HepG2 (cell line): ENCODE data around the gene FCHO1. TPM values are rescaled to one million over a fixed set of nuclear protein-coding genes. Genes with fewer than 3 reads are reported as not detected.
A peak's percentile ranks its signal among the peaks of the same experiment; 100 is the strongest.

Source experiments
- ASH2L ChIP-seq: fragments of 300-600, 200-600 bp; sonication (generic); IDR thresholded peaks from 2 replicates; pipeline ENCODE4 v1.7.0; 2017; ENCODE audit warnings: low read depth, mild to moderate bottlenecking, moderate library complexity, mixed read lengths, low read length; ENCODE audit not compliant: insufficient read length
- BRF2 ChIP-seq: sonication (generic); formaldehyde crosslinking; IDR thresholded peaks from 2 replicates; pipeline ENCODE4 v1.8.1; 2022; ENCODE audit warnings: mild to moderate bottlenecking, missing genetic modification reagents
- KLF12 ChIP-seq: sonication (generic); formaldehyde crosslinking; IDR thresholded peaks from 2 replicates; pipeline ENCODE4 v1.4.0; 2020; ENCODE audit warnings: missing genetic modification reagents, borderline replicate concordance
- MTF1 ChIP-seq: sonication (generic); formaldehyde crosslinking; IDR thresholded peaks from 2 replicates; pipeline ENCODE4 v1.5.0; 2020; ENCODE audit warnings: missing genetic modification reagents
- PAWR ChIP-seq: sonication (generic); formaldehyde crosslinking; IDR thresholded peaks from 2 replicates; pipeline ENCODE4 v1.4.0; 2020; ENCODE audit warnings: missing genetic modification reagents, mild to moderate bottlenecking, borderline replicate concordance
- RBAK ChIP-seq: sonication (generic); formaldehyde crosslinking; IDR thresholded peaks from 2 replicates; pipeline ENCODE4 v1.5.1; 2020; ENCODE audit warnings: mild to moderate bottlenecking, missing genetic modification reagents
- REXO4 ChIP-seq: sonication (generic); formaldehyde crosslinking; IDR thresholded peaks from 2 replicates; pipeline ENCODE4 v1.8.0; 2022; ENCODE audit warnings: missing genetic modification reagents, mild to moderate bottlenecking, borderline replicate concordance
- RNF219 ChIP-seq: sonication (generic); formaldehyde crosslinking; IDR thresholded peaks from 2 replicates; pipeline ENCODE4 v1.5.0; 2020; ENCODE audit warnings: mild to moderate bottlenecking, missing genetic modification reagents
- SMARCE1 ChIP-seq: fragments of 450-650 bp; IDR thresholded peaks from 2 replicates; pipeline ENCODE4 v1.6.1; 2017; ENCODE audit warnings: borderline replicate concordance
- TAF1 ChIP-seq: sonication (generic); formaldehyde crosslinking; IDR thresholded peaks from 2 replicates; pipeline ENCODE4 v1.4.0; 2020; ENCODE audit warnings: missing genetic modification reagents
- ZBTB20 ChIP-seq: sonication (generic); formaldehyde crosslinking; IDR thresholded peaks from 2 replicates; pipeline ENCODE4 v1.8.1; 2023; ENCODE audit warnings: missing genetic modification reagents, low read depth, mild to moderate bottlenecking, borderline replicate concordance
- ZNF138 ChIP-seq: sonication (generic); formaldehyde crosslinking; IDR thresholded peaks from 2 replicates; pipeline ENCODE4 v1.5.0; 2020; ENCODE audit warnings: mild to moderate bottlenecking, low read depth, missing genetic modification reagents
- ZNF230 ChIP-seq: sonication (generic); formaldehyde crosslinking; IDR thresholded peaks from 2 replicates; pipeline ENCODE4 v1.4.0; 2020; ENCODE audit warnings: mild to moderate bottlenecking, missing genetic modification reagents
- ZNF232 ChIP-seq: sonication (generic); formaldehyde crosslinking; IDR thresholded peaks from 2 replicates; pipeline ENCODE4 v1.4.0; 2020; ENCODE audit warnings: missing genetic modification reagents, borderline replicate concordance
- ZNF30 ChIP-seq: sonication (generic); formaldehyde crosslinking; IDR thresholded peaks from 2 replicates; pipeline ENCODE4 v1.5.0; 2020; ENCODE audit warnings: mild to moderate bottlenecking, missing genetic modification reagents
- ZNF614 ChIP-seq: IDR thresholded peaks from 2 replicates; pipeline ENCODE4 v1.6.1; 2018; ENCODE audit warnings: missing biosample characterization, missing genetic modification reagents, inconsistent platforms, borderline replicate concordance
- ZNF616 ChIP-seq: sonication (generic); formaldehyde crosslinking; IDR thresholded peaks from 2 replicates; pipeline ENCODE4 v1.5.0; 2020; ENCODE audit warnings: low read depth, mild to moderate bottlenecking, missing genetic modification reagents
- ZNF687 ChIP-seq: sonication (generic); formaldehyde crosslinking; IDR thresholded peaks from 2 replicates; pipeline ENCODE4 v1.5.1; 2020; ENCODE audit warnings: mild to moderate bottlenecking, missing genetic modification reagents, moderate library complexity
- ZNF710 ChIP-seq: sonication (generic); formaldehyde crosslinking; IDR thresholded peaks from 2 replicates; pipeline ENCODE4 v1.5.0; 2020; ENCODE audit warnings: mild to moderate bottlenecking, missing genetic modification reagents, borderline replicate concordance
- ZNF713 ChIP-seq: sonication (generic); formaldehyde crosslinking; IDR thresholded peaks from 2 replicates; pipeline ENCODE4 v1.4.0; 2020; ENCODE audit warnings: mild to moderate bottlenecking, missing genetic modification reagents
- polyA plus RNA-seq, 8 experiments: library from polyadenylated mRNA; depleted of rRNA in 3 of 8; stranded (reverse) in 7 of 8; unstranded in 1 of 8; fragments of >200 nt; fragmentation: Illumina TruSeq in 4 of 8; extraction: Trizol in 4 of 8; gene quantifications; 2 replicates each; pipeline versions ENCODE4 v1.2.1 to v1.2.3, GENCODE V29; 2011 to 2016; ENCODE audit warnings: low read depth in 4 of 8, missing spikeins in 1 of 8, mixed read lengths in 1 of 8; ENCODE audit not compliant: insufficient read depth in 1 of 8
- total RNA-seq, 5 experiments: library from RNA; depleted of rRNA; stranded (reverse); fragments of >200 nt; fragmentation: Illumina TruSeq; extraction: Trizol; gene quantifications; 2 replicates each; pipeline ENCODE4 v1.2.3, GENCODE V29; 2016; ENCODE audit warnings: low read depth in 1 of 5

Gene FCHO1
- total and polyA plus RNA-seq, 2 of the 13 experiments (the other 11 are each of a cell fraction or from before 2014, with no cell fraction given), result 1.3 to 3.1 TPM

- TF ChIP-seq ZNF687 (CRISPR knock-in tag), result 0 out of 2 replicates have a peak, but pooled peaks have one; percentile 1
- TF ChIP-seq SMARCE1, result no peak
- no peak for TF ChIP-seq ZNF713 (CRISPR knock-in tag)
- no peak for TF ChIP-seq MTF1
- no peak for TF ChIP-seq ZNF30
- TF ChIP-seq TAF1 (CRISPR knock-in tag), result no peak
- TF ChIP-seq RBAK (CRISPR knock-in tag), result no peak
- TF ChIP-seq BRF2 (CRISPR knock-in tag), result no peak
- 0 out of 2 replicates have a peak, but pooled peaks have one; percentile 9 for TF ChIP-seq KLF12
- TF ChIP-seq ZNF232 (CRISPR knock-in tag), result no peak
- TF ChIP-seq ZBTB20, result no peak
- 0 out of 2 replicates have a peak, but pooled peaks have one; percentile 6 for TF ChIP-seq ZNF138 (CRISPR knock-in tag)
- TF ChIP-seq ZNF230 (CRISPR knock-in tag), result no peak
- TF ChIP-seq ZNF614, result no peak
- TF ChIP-seq ZNF710, result no peak
- no peak; the same call in 1 of the 2 replicates for TF ChIP-seq PAWR
- no peak for TF ChIP-seq RNF219 (CRISPR knock-in tag)
- no peak for TF ChIP-seq ZNF616 (CRISPR knock-in tag)
- TF ChIP-seq ASH2L, result peak; percentile 2
- no peak for TF ChIP-seq REXO4 (CRISPR knock-in tag)
Measured at GRCh38 chr19:17719730-17720400, 31.4 kb upstream of the FCHO1 start (continued).
